Stimulated activated naive B cell treated with anti-CD40 and anti-IgM and Interleukin-4, amounts not matched to agents 10 μg/mL and 1 μg/mL and 100 μg/mL, for 72 hours (primary cell): ENCODE results near the gene DDX19B.
"Not testable (repeated sequence)": the region's sequence is repeated elsewhere in the genome, so short reads cannot be mapped to it uniquely, and the experiment has no call there.

Experiments used
- ATAC-seq, 2 donors: fragments of 150-1000 bp; cut with Tn5 transposase; replicated peaks; 2 replicates each; pipeline ENCODE4 v1.10.0; 2021; ENCODE audit warnings: moderate library complexity in 1 of 2
- DNase-seq: peaks from one replicate; pipeline ENCODE4 v3.0.0; 2021
- H3K27ac Mint-ChIP-seq: one replicate; pipeline ENCODE4 v1.8.0; 2022; ENCODE audit warnings: mild to moderate bottlenecking, mixed read lengths
- H3K27me3 Mint-ChIP-seq, 2 donors: one replicate each; pipeline ENCODE4 v1.8.0; 2022; ENCODE audit warnings: mixed read lengths in 2 of 2
- H3K36me3 Mint-ChIP-seq, 2 donors: one replicate each; pipeline ENCODE4 v1.8.0; 2022; ENCODE audit warnings: mixed read lengths in 2 of 2, mild to moderate bottlenecking in 1 of 2
- H3K4me1 Mint-ChIP-seq, 2 donors: one replicate each; pipeline ENCODE4 v1.8.0; 2022; ENCODE audit warnings: mixed read lengths in 2 of 2, mild to moderate bottlenecking in 1 of 2
- H3K4me3 Mint-ChIP-seq, 2 donors: one replicate each; pipeline ENCODE4 v1.8.0; 2022; ENCODE audit warnings: mild to moderate bottlenecking in 2 of 2, mixed read lengths in 2 of 2, moderate library complexity in 1 of 2
- H3K9me3 Mint-ChIP-seq, 2 donors: one replicate each; pipeline ENCODE4 v1.8.0; 2022; ENCODE audit warnings: mixed read lengths in 2 of 2, mild to moderate bottlenecking in 1 of 2

Gene DDX19B

DNA sequence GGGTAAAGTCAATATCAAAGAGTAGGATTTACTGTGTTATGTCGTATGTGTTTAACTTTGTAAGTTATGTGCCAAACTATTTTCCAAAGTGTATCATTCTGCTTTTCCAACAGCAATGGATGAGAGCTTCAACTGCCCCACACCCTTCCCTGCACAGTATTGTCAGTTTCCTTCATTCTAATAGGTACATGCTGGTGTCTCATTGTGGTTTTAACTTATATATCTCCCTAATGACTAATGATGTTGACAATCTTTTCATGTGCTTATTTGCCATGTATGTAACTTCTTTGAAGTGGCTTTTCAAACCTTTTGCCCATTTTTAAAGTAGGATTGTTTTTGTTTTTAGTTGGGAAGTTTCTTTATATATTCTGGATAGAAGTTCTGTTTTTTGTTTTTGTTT lies 3.8 kb downstream of the DDX19B start:
- Mint-ChIP-seq H3K27ac (no peak overlapping the region), H3K4me1 (peaks cover 19 to 44% of the 10 kb centered on the region in 2 donors), H3K27me3 (no peaks in the 10 kb centered on the region), H3K4me3 (no peak overlapping the region), H3K36me3 (peaks cover 20 to 29% of the 10 kb centered on the region in 2 donors), H3K9me3 (peaks cover 6 to 10% of the 10 kb centered on the region in 2 donors)
- DNase-seq (no peak), ATAC-seq (no peak)

GRCh38 chr16:70304892-70305448 lies 6.0 kb downstream of the DDX19B start:
- peak overlapping the region; percentile 2 to 32 for H3K4me3 Mint-ChIP-seq
- peak in 1 of 2 donors; percentile 50 for ATAC-seq
- no peaks in the 10 kb centered on the region for H3K27me3 Mint-ChIP-seq
- no peak for DNase-seq
- H3K4me1 Mint-ChIP-seq: peaks cover 14 to 31% of the 10 kb centered on the region in 2 donors
- H3K27ac Mint-ChIP-seq: peak overlapping the region; percentile 33
- H3K36me3 Mint-ChIP-seq: peaks cover 23 to 32% of the 10 kb centered on the region in 2 donors
- H3K9me3 Mint-ChIP-seq: peaks cover 6 to 10% of the 10 kb centered on the region in 2 donors

DNA sequence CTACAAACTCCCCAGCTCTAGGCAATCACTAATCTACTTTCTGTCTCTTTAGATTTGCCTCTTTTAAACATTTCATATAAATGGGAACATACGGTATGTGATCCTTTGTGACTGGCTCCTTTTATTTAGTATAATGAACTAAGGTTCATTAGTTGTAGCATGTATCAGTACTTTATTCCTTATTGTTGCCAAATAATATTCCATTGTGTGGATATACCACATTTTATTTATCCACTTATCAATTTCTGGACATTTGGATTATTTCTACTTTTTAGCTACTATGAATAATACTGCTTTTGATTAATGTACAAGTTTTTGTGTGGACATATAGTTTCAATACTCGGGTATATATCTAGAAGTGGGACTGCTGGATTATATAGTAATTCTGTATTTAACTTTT lies 7.9 kb downstream of the DDX19B start:
- DNase-seq: no peak
- no peaks in the 10 kb centered on the region for H3K9me3 Mint-ChIP-seq
- H3K36me3 Mint-ChIP-seq: peaks cover 8 to 18% of the 10 kb centered on the region in 2 donors
- H3K27me3 Mint-ChIP-seq: no peaks in the 10 kb centered on the region
- H3K27ac Mint-ChIP-seq: peak overlapping the region; percentile 60
- ATAC-seq: no peak
- H3K4me3 Mint-ChIP-seq: no peak overlapping the region
- peaks cover 7 to 23% of the 10 kb centered on the region in 2 donors for H3K4me1 Mint-ChIP-seq

GRCh38 chr16:70307726-70308125 lies 8.7 kb downstream of the DDX19B start:
- H3K27ac Mint-ChIP-seq, H3K4me3 Mint-ChIP-seq, H3K27me3 Mint-ChIP-seq, ATAC-seq, DNase-seq, H3K9me3 Mint-ChIP-seq: not testable (repeated sequence)
- H3K36me3 Mint-ChIP-seq: peaks cover 6 to 12% of the 10 kb centered on the region in 2 donors
- peaks cover 7 to 14% of the 10 kb centered on the region in 2 donors for H3K4me1 Mint-ChIP-seq

GRCh38 chr16:70320121-70320520 lies 21.1 kb downstream of the DDX19B start:
- no peak overlapping the region for H3K4me3 Mint-ChIP-seq
- H3K36me3 Mint-ChIP-seq: peaks cover 20 to 21% of the 10 kb centered on the region in 2 donors
- H3K27me3 Mint-ChIP-seq: no peaks in the 10 kb centered on the region
- H3K4me1 Mint-ChIP-seq: no peaks in the 10 kb centered on the region
- H3K9me3 Mint-ChIP-seq: no peaks in the 10 kb centered on the region
- DNase-seq: no peak
- H3K27ac Mint-ChIP-seq: no peak overlapping the region
- no peak for ATAC-seq

- H3K9me3 Mint-ChIP-seq: no peaks in the 10 kb centered on the region
- no peaks in the 10 kb centered on the region for H3K27me3 Mint-ChIP-seq
- DNase-seq (no peak), ATAC-seq (no peak)
- no peak overlapping the region for H3K4me3 Mint-ChIP-seq
- no peak overlapping the region for H3K27ac Mint-ChIP-seq
- H3K36me3 Mint-ChIP-seq: peaks cover 25 to 28% of the 10 kb centered on the region in 2 donors
- H3K4me1 Mint-ChIP-seq: no peaks in the 10 kb centered on the region
Observed at GRCh38 chr16:70324998-70325747, 26.2 kb downstream of the DDX19B start.

GRCh38 chr16:70331091-70331490 lies 32.1 kb downstream of the DDX19B start:
- Mint-ChIP-seq H3K27me3 (no peaks in the 10 kb centered on the region), H3K4me3 (no peak overlapping the region), H3K36me3 (peaks cover 26 to 42% of the 10 kb centered on the region in 2 donors), H3K4me1 (peaks cover 1 to 5% of the 10 kb centered on the region in 2 donors), H3K9me3 (no peaks in the 10 kb centered on the region), H3K27ac (no peak overlapping the region)
- ATAC-seq: no peak
- DNase-seq: no peak

GRCh38 chr16:70331588-70332358 lies 32.8 kb downstream of the DDX19B start:
- Mint-ChIP-seq H3K4me3 (no peak overlapping the region), H3K27me3 (no peaks in the 10 kb centered on the region), H3K36me3 (peaks cover 30 to 46% of the 10 kb centered on the region in 2 donors), H3K9me3 (no peaks in the 10 kb centered on the region), H3K27ac (no peak overlapping the region), H3K4me1 (peaks cover 3 to 5% of the 10 kb centered on the region in 2 donors)
- ATAC-seq: peak; percentile 39 to 57
- no peak for DNase-seq

DNA sequence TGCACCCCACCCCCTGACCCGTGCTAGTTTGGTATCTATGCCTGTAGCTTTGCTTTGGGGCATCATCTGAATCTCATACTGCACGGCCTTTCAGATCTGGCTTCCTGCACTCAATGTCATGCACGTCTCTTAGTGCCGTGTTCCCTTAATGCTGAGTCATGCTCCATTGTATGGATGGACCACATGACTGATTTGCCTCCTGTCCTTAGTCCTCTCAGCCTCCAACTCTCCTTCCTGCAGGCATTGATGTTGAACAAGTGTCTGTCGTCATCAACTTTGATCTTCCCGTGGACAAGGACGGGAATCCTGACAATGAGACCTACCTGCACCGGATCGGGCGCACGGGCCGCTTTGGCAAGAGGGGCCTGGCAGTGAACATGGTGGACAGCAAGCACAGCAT lies 33.7 kb downstream of the DDX19B start:
- not testable (repeated sequence) for H3K4me1 Mint-ChIP-seq, H3K9me3 Mint-ChIP-seq, H3K27me3 Mint-ChIP-seq, ATAC-seq, H3K4me3 Mint-ChIP-seq, DNase-seq
- H3K27ac Mint-ChIP-seq: peak overlapping the region; percentile 81
- H3K36me3 Mint-ChIP-seq: peaks cover 30 to 46% of the 10 kb centered on the region in 2 donors

DNA sequence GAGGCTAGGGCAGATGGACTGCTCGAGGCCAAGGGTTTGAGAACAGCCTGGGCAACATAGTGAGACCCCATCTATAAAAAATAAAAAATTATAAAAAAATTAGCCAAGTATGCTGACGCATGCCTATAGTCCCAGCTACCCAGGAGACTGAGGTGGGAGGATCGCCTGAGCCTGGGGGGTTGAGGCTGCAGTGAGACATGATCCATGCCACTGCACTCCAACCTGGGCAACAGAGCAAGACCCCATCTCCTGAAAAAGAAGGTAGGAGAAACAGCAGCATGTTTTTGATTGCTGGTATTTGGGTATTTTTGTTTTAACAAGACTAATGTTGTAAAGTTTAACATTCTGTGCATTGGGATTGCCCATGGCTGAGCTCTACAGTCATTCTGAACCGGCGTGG lies 38.8 kb downstream of the DDX19B start:
- Mint-ChIP-seq H3K27ac (no peak overlapping the region), H3K4me3 (no peak overlapping the region), H3K36me3 (peaks cover 26 to 42% of the 10 kb centered on the region in 2 donors), H3K4me1 (peaks cover 4 to 5% of the 10 kb centered on the region in 2 donors), H3K9me3 (no peaks in the 10 kb centered on the region), H3K27me3 (no peaks in the 10 kb centered on the region)
- ATAC-seq (no peak), DNase-seq (no peak)

GRCh38 chr16:70341600-70341999 lies 42.6 kb downstream of the DDX19B start:
- ATAC-seq (no peak), DNase-seq (no peak)
- peaks cover 17 to 20% of the 10 kb centered on the region in 2 donors for H3K36me3 Mint-ChIP-seq
- no peak overlapping the region for H3K4me3 Mint-ChIP-seq
- H3K27ac Mint-ChIP-seq: no peak overlapping the region
- H3K4me1 Mint-ChIP-seq: peaks cover 7 to 9% of the 10 kb centered on the region in 2 donors
- H3K27me3 Mint-ChIP-seq: no peaks in the 10 kb centered on the region
- H3K9me3 Mint-ChIP-seq: no peaks in the 10 kb centered on the region

DNA sequence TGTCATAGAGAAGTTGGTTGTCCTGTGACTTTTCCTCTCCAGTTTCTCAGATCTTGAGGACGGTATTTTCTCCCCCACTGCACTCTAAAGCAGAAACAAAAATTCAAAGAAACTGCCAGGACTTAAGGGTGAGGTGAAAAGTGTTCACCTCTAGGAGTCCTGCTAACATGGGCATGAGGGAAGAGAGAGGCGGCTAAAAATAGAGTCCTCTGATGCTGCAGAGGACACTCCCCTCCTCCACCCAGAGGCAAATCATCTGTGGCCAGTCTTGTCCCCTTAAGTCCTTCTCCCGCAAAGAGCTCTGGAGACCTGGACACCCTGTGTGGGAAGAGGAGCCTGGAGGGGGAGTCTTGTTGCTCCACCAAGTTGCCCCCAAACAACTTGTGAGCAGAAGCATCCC lies 43.0 kb downstream of the DDX19B start:
- Mint-ChIP-seq H3K27me3 (no peaks in the 10 kb centered on the region), H3K27ac (no peak overlapping the region), H3K36me3 (peaks cover 18 to 19% of the 10 kb centered on the region in 2 donors), H3K9me3 (no peaks in the 10 kb centered on the region), H3K4me3 (no peak overlapping the region), H3K4me1 (peaks cover 7 to 9% of the 10 kb centered on the region in 2 donors)
- ATAC-seq (no peak), DNase-seq (no peak)

- Mint-ChIP-seq H3K27ac (peak overlapping the region; percentile 98), H3K9me3 (no peaks in the 10 kb centered on the region), H3K36me3 (peaks cover 14 to 16% of the 10 kb centered on the region in 2 donors), H3K27me3 (no peaks in the 10 kb centered on the region), H3K4me1 (peaks cover 10 to 25% of the 10 kb centered on the region in 2 donors), H3K4me3 (peak overlapping the region; percentile 95 to 98)
- ATAC-seq (no peak), DNase-seq (no peak)
Observed at GRCh38 chr16:70345840-70346239, 46.9 kb downstream of the DDX19B start.

- ATAC-seq (no peak), DNase-seq (no peak)
- no peak overlapping the region for H3K27ac Mint-ChIP-seq
- H3K4me3 Mint-ChIP-seq: no peak overlapping the region
- H3K36me3 Mint-ChIP-seq: peaks cover 13 to 16% of the 10 kb centered on the region in 2 donors
- H3K4me1 Mint-ChIP-seq: peaks cover 8 to 26% of the 10 kb centered on the region in 2 donors
- no peaks in the 10 kb centered on the region for H3K9me3 Mint-ChIP-seq
- H3K27me3 Mint-ChIP-seq: no peaks in the 10 kb centered on the region
Observed at GRCh38 chr16:70348991-70349390, 50.0 kb downstream of the DDX19B start.
